IMR-90 (cell line): ENCODE results near the gene TLCD5. TPM values are rescaled to one million over a fixed set of nuclear protein-coding genes. Genes with fewer than 3 reads are reported as not detected.

Experiments
- ATAC-seq: fragments of 200-7000 bp; cut with Tn5 transposase; 2 replicates; pipeline ENCODE4 v1.9.1; 2020; ENCODE audit warnings: low read depth, mild to moderate bottlenecking, moderate library complexity
- BruUV-seq: library from RNA; stranded (reverse); fragments of 400-500 nt; replicated peaks from 2 replicates; lab custom pipeline; 2021; lab: Mats Ljungman, UMichigan
- CTCF ChIA-PET: fragments of 300-600 bp; formaldehyde crosslinking; extraction: SDS; loops from one replicate; lab custom pipeline; 2021; ENCODE audit warnings: antibody characterized with exemption; lab: Yijun Ruan, JAX
- POLR2A ChIA-PET: fragments of 300-600 bp; sonication (Branson Sonifier 250); formaldehyde crosslinking; loops from one replicate; lab custom pipeline; 2022; ENCODE audit warnings: antibody characterized with exemption; ENCODE audit not compliant: unreplicated experiment; lab: Charles Lee
- DNase-seq: peaks from one replicate; pipeline ENCODE4 v3.0.0; 2013
- H2AFZ ChIP-seq: replicated peaks from 2 replicates; pipeline ENCODE3; 2013; ENCODE audit warnings: low read length, mild to moderate bottlenecking; ENCODE audit not compliant: poor library complexity
- H2AK5ac ChIP-seq: 2 replicates; pipeline ENCODE4 v1.6.1; 2013; ENCODE audit warnings: low read depth, low read length, inconsistent platforms
- H2AK9ac ChIP-seq: replicated peaks from 2 replicates; pipeline ENCODE3; 2013; ENCODE audit warnings: mild to moderate bottlenecking, low read depth, low read length, moderate library complexity; ENCODE audit not compliant: poor library complexity
- H2BK120ac ChIP-seq: 2 replicates; pipeline ENCODE4 v1.6.1; 2013; ENCODE audit warnings: low read depth, low read length, inconsistent platforms
- H2BK15ac ChIP-seq: 3 replicates; pipeline ENCODE4 v1.6.1; 2013; ENCODE audit warnings: low read depth, low read length, inconsistent platforms
- H2BK20ac ChIP-seq: 2 replicates; pipeline ENCODE4 v1.6.1; 2013; ENCODE audit warnings: low read depth, mild to moderate bottlenecking, inconsistent platforms, low read length, moderate library complexity
- H2BK5ac ChIP-seq: 2 replicates; pipeline ENCODE4 v1.6.1; 2013; ENCODE audit warnings: mild to moderate bottlenecking, low read depth, low read length, inconsistent platforms; ENCODE audit not compliant: poor library complexity, severe bottlenecking
- H3K14ac ChIP-seq: replicated peaks from 2 replicates; pipeline ENCODE4 v1.6.1; 2013; ENCODE audit warnings: low read depth, low read length, inconsistent platforms
- H3K18ac ChIP-seq: 2 replicates; pipeline ENCODE4 v1.6.1; 2013; ENCODE audit warnings: low read depth, low read length, control low read depth
- H3K23ac ChIP-seq: 2 replicates; pipeline ENCODE4 v1.6.1; 2013; ENCODE audit warnings: low read depth, low read length, inconsistent platforms
- H3K27ac ChIP-seq: 2 replicates; pipeline ENCODE4 v1.5.1; 2013; ENCODE audit warnings: mild to moderate bottlenecking, control low read depth, low read length; ENCODE audit not compliant: insufficient read depth
- H3K27me3 ChIP-seq: 2 replicates; pipeline ENCODE4 v1.6.1; 2013; ENCODE audit warnings: low read length; ENCODE audit not compliant: control insufficient read depth, insufficient read depth
- H3K36me3 ChIP-seq: 2 replicates; pipeline ENCODE4 v1.6.1; 2013; ENCODE audit warnings: low read length, mixed read lengths; ENCODE audit not compliant: control insufficient read depth, insufficient read depth
- H3K4ac ChIP-seq: 2 replicates; pipeline ENCODE4 v1.6.1; 2013; ENCODE audit warnings: low read depth, low read length, inconsistent platforms
- H3K4me1 ChIP-seq: 2 replicates; pipeline ENCODE4 v1.6.1; 2013; ENCODE audit warnings: low read length, mixed read lengths; ENCODE audit not compliant: control insufficient read depth, insufficient read depth
- H3K4me2 ChIP-seq: 2 replicates; pipeline ENCODE4 v1.6.1; 2013; ENCODE audit warnings: low read depth, mild to moderate bottlenecking, control low read depth, low read length, moderate library complexity
- H3K4me3 ChIP-seq: 2 replicates; pipeline ENCODE4 v1.5.1; 2013; ENCODE audit warnings: low read depth, mild to moderate bottlenecking, control low read depth, low read length, moderate library complexity; ENCODE audit not compliant: insufficient read depth
- H3K56ac ChIP-seq: 2 replicates; pipeline ENCODE4 v1.6.1; 2013; ENCODE audit warnings: low read length, inconsistent platforms; ENCODE audit not compliant: insufficient read depth; ENCODE audit errors: extremely low read depth
- H3K79me1 ChIP-seq, 2 experiments: 2 replicates each; pipeline ENCODE4 v1.6.1; 2013; ENCODE audit warnings: low read length in 2 of 2, inconsistent platforms in 1 of 2, low read depth in 1 of 2
- H3K9ac ChIP-seq: 2 replicates; pipeline ENCODE4 v1.6.1; 2013; ENCODE audit warnings: low read depth, low read length, control low read depth
- H3K9me1 ChIP-seq: 2 replicates; pipeline ENCODE4 v1.6.1; 2013; ENCODE audit warnings: low read length, inconsistent platforms; ENCODE audit not compliant: insufficient read depth
- H3K9me3 ChIP-seq: 2 replicates; pipeline ENCODE4 v1.6.1; 2013; ENCODE audit warnings: low read length; ENCODE audit not compliant: control insufficient read depth, insufficient read depth
- H4K20me1 ChIP-seq: 2 replicates; pipeline ENCODE4 v1.6.1; 2013; ENCODE audit warnings: low read length, inconsistent platforms; ENCODE audit not compliant: insufficient read depth
- H4K5ac ChIP-seq: 2 replicates; pipeline ENCODE4 v1.6.1; 2013; ENCODE audit warnings: mild to moderate bottlenecking, low read depth, low read length, control low read depth
- H4K8ac ChIP-seq, 2 experiments: 2 replicates each; pipeline ENCODE4 v1.6.1; 2013; ENCODE audit warnings: low read depth in 2 of 2, low read length in 2 of 2, control low read depth in 1 of 2, inconsistent platforms in 1 of 2
- H4K91ac ChIP-seq: 2 replicates; pipeline ENCODE4 v1.6.1; 2013; ENCODE audit warnings: low read depth, low read length, inconsistent platforms; ENCODE audit not compliant: insufficient read depth
- NFE2L2 ChIP-seq: fragments of 150-350 bp; IDR thresholded peaks from 2 replicates; pipeline ENCODE4 v1.6.1; 2016; ENCODE audit warnings: low read depth, mild to moderate bottlenecking, low read length
- POLR2A ChIP-seq: IDR thresholded peaks from 2 replicates; pipeline ENCODE4 v1.6.1; 2012; ENCODE audit warnings: mild to moderate bottlenecking, low read depth, low read length
- RFX5 ChIP-seq: IDR thresholded peaks from 2 replicates; pipeline ENCODE4 v1.8.0; 2012; ENCODE audit warnings: low read depth, mild to moderate bottlenecking, low read length, moderate library complexity
- USF2 ChIP-seq: fragments of 150-350 bp; IDR thresholded peaks from 2 replicates; pipeline ENCODE4 v1.6.1; 2017; ENCODE audit warnings: mild to moderate bottlenecking, antibody characterized with exemption, low read length, low read depth
- WGBS, 2 experiments: methylation state at CpG; one replicate each; pipeline versions ENCODE4 v1.1.5 to v1.1.7; 2013; ENCODE audit warnings: missing lambda C conversion rate in 2 of 2; ENCODE audit not compliant: insufficient read length in 1 of 2; ENCODE audit errors: extremely low coverage in 2 of 2; 5-methylcytosine and 5-hydroxymethylcytosine counted together
- dilution Hi-C: fragments of 300-500 bp; cut with HindIII; formaldehyde crosslinking; loops from one replicate; pipeline ENCODE4 v1.14.3; 2018; ENCODE audit warnings: low sequenced_read_pairs; ENCODE audit not compliant: unreplicated experiment
- in situ Hi-C: fragments of 300-500 bp; cut with MboI; formaldehyde crosslinking; loops from 3 replicates; pipeline ENCODE4 v1.14.3; 2019; ENCODE audit warnings: low sequenced_read_pairs, inconsistent platforms, mixed read lengths
- intact Hi-C: fragments of 100-400 bp; cut with micrococcal nuclease; formaldehyde crosslinking; loops from 2 replicates; pipeline ENCODE4 v1.10.0; 2022
- polyA plus RNA-seq, 3 experiments: library from polyadenylated mRNA; depleted of rRNA; stranded (reverse); fragments of >200 nt; gene quantifications; 2 replicates each; pipeline ENCODE4 v1.2.3, GENCODE V29; 2012; ENCODE audit warnings: low replicate concordance in 1 of 3
- total RNA-seq: library from RNA; depleted of rRNA; stranded (reverse); fragments of >200 nt; gene quantifications from 2 replicates; pipeline ENCODE4 v1.2.3, GENCODE V29; 2012

The TLCD5 gene
- total and polyA plus RNA-seq, 2 of the 4 experiments (the other 2 are of a cell fraction) = 9.5 to 11.5 TPM

GRCh38 chr11:120375076-120375475 lies 50.0 kb downstream of the TLCD5 start:
- H3K4ac ChIP-seq = no peak overlapping the region
- H2BK120ac ChIP-seq = no peak overlapping the region
- POLR2A ChIA-PET = no interaction called here
- DNase-seq = peak; percentile 59
- no peak for ATAC-seq
- H3K18ac ChIP-seq = no peak overlapping the region
- H3K79me1 ChIP-seq = peaks cover 0 to 43% of the 10 kb centered on the region in 2 experiments; a peak in 3 of 4 replicates
- no TSS peak for BruUV-seq
- no peak overlapping the region for H3K56ac ChIP-seq
- no peaks in the 10 kb centered on the region for H3K9me1 ChIP-seq
- no peak overlapping the region for H2BK20ac ChIP-seq
- dilution Hi-C loops (no loop called here), in situ Hi-C loops (no loop called here), intact Hi-C loops (no loop called here)
- H3K23ac ChIP-seq = no peak overlapping the region
- peaks cover 2% of the 10 kb centered on the region; the same call in 1 of the 2 replicates for H3K4me1 ChIP-seq
- H3K9me3 ChIP-seq = peaks cover 3% of the 10 kb centered on the region
- 0 out of 2 replicates have a peak overlapping the region, but pooled peaks have one; percentile 78 for H3K14ac ChIP-seq
- WGBS, 2 experiments = no CpG with 5 or more reads among the region's 3 CpGs
- H3K9ac ChIP-seq = no peak overlapping the region
- H2AFZ ChIP-seq = no peak overlapping the region
- no peaks in the 10 kb centered on the region for H3K27me3 ChIP-seq
- no peak overlapping the region for H3K4me3 ChIP-seq
- H3K36me3 ChIP-seq = no peaks in the 10 kb centered on the region
- H3K4me2 ChIP-seq = peak overlapping the region; percentile 47; the same call in 1 of the 2 replicates
- no peak overlapping the region for H2BK15ac ChIP-seq
- H2BK5ac ChIP-seq = no peak overlapping the region
- H4K20me1 ChIP-seq = peaks cover 71% of the 10 kb centered on the region
- no peak overlapping the region for H2AK5ac ChIP-seq
- H4K5ac ChIP-seq = no peak overlapping the region
- no peak overlapping the region; the same call in 1 of the 2 replicates for H3K27ac ChIP-seq
- no peak for TF ChIP-seq USF2
- TF ChIP-seq NFE2L2 = no peak
- no peak for TF ChIP-seq POLR2A
- TF ChIP-seq RFX5 = no peak
- no peak overlapping the region for H4K8ac ChIP-seq
- CTCF ChIA-PET = interaction anchor here (2.3 kb wide), 1 partner anchor 11 kb away, joined by 8 read pairs; no protein-coding TSS in a partner anchor
- no peak overlapping the region for H2AK9ac ChIP-seq
- no peak overlapping the region for H4K91ac ChIP-seq
